Measurements from ENCODE around the gene CIAO3.

CIAO3 gene

GRCh38 chr16:721765-722540 is 18.8 kb downstream of the CIAO3 start:
- DNase-seq: no peak

GRCh38 chr16:720990-721764 is 19.6 kb downstream of the CIAO3 start, which contains the start of gene ANTKMT:
Gene ANTKMT, plus strand, starts transcription at chr16:721146. Its CDS starts 129 bp downstream, at chr16:721275.
- peak; percentile 60 for DNase-seq

GRCh38 chr16:720447-720989 is 20.3 kb downstream of the CIAO3 start:
- DNase-seq: no peak

GRCh38 chr16:719815-720446 is 20.9 kb downstream of the CIAO3 start:
- no peak for DNase-seq

- no peak for DNase-seq
Measured at GRCh38 chr16:718922-719321, 21.9 kb downstream of the CIAO3 start.

GRCh38 chr16:718389-718788 is 22.4 kb downstream of the CIAO3 start:
- no peak for DNase-seq

GRCh38 chr16:717450-718245 is 23.1 kb downstream of the CIAO3 start:
- no peak for DNase-seq

- DNase-seq: no peak
Measured at GRCh38 chr16:716768-717325, 23.9 kb downstream of the CIAO3 start.

- no peak for DNase-seq
Measured at GRCh38 chr16:716200-716568, 24.6 kb downstream of the CIAO3 start.

GRCh38 chr16:715477-716199 is 25.2 kb downstream of the CIAO3 start:
- DNase-seq: no peak

GRCh38 chr16:714558-715476 is 26.0 kb downstream of the CIAO3 start, which contains the start of gene METRN:
Gene METRN, plus strand, starts transcription at chr16:715118. Its CDS starts 172 bp downstream, at chr16:715290.
- peak; percentile 88 for DNase-seq

- DNase-seq: no peak
Measured at GRCh38 chr16:714079-714478, 26.7 kb downstream of the CIAO3 start.

GRCh38 chr16:712740-713250 is 28.0 kb downstream of the CIAO3 start:
- peak; percentile 45 for DNase-seq

- peak; percentile 80 for DNase-seq
Measured at GRCh38 chr16:711548-712320, 29.1 kb downstream of the CIAO3 start.

- DNase-seq: no peak
Measured at GRCh38 chr16:711084-711483, 29.7 kb downstream of the CIAO3 start.

GRCh38 chr16:710500-711075 is 30.2 kb downstream of the CIAO3 start:
- DNase-seq: no peak

- no peak for DNase-seq
Measured at GRCh38 chr16:709566-710499, 31.0 kb downstream of the CIAO3 start.

- DNase-seq: no peak
Measured at GRCh38 chr16:708959-709358, 31.8 kb downstream of the CIAO3 start.
